Activated effector memory CD4-positive, alpha-beta T cell treated with anti-CD3 and anti-CD28 coated beads, Interleukin-2, amount 50 U/mL, for 16 hours (primary cell): ENCODE results near the gene VCL.
"Not testable (repeated sequence)": the region's sequence is repeated elsewhere in the genome, so short reads cannot be mapped to it uniquely, and the experiment has no call there.

Experiments
- DNase-seq: peaks from one replicate; pipeline ENCODE4 v3.0.0-alpha.2; 2020

Gene VCL

GRCh38 chr10:73973427-73973826 lies 24.5 kb upstream of the VCL start:
- no peak for DNase-seq

- DNase-seq, result no peak
These were observed 23.5 kb upstream of the VCL start for GRCh38 chr10:73974309-73974946.

- DNase-seq, result no peak
These were observed 22.5 kb upstream of the VCL start for GRCh38 chr10:73975388-73975787.

- no peak for DNase-seq
These were observed 18.6 kb upstream of the VCL start for GRCh38 chr10:73979141-73979808.

GRCh38 chr10:73979809-73980433 lies 18.0 kb upstream of the VCL start:
- no peak for DNase-seq

- DNase-seq, result no peak
These were observed 16.1 kb upstream of the VCL start for GRCh38 chr10:73981812-73982211.

GRCh38 chr10:73983096-73984047 lies 14.5 kb upstream of the VCL start:
- no peak for DNase-seq

GRCh38 chr10:73989594-73990150 lies 8.2 kb upstream of the VCL start:
- DNase-seq, result no peak

- no peak for DNase-seq
These were observed 6.6 kb upstream of the VCL start for GRCh38 chr10:73991203-73991883.

GRCh38 chr10:73991884-73992245 lies 6.1 kb upstream of the VCL start:
- DNase-seq, result peak; percentile 86

- no peak for DNase-seq
These were observed 4.8 kb upstream of the VCL start for GRCh38 chr10:73992899-73993788.

- DNase-seq, result no peak
These were observed 2.9 kb upstream of the VCL start for GRCh38 chr10:73995035-73995358.

- DNase-seq, result no peak
These were observed 492 bp upstream of the VCL start for GRCh38 chr10:73997461-73997786.

- peak; percentile 65 for DNase-seq
These were observed 660 bp downstream of the VCL start for GRCh38 chr10:73998623-73998928.

GRCh38 chr10:73998929-73999691 lies 1.2 kb downstream of the VCL start:
- peak; percentile 65 for DNase-seq

GRCh38 chr10:73999703-74000102 lies 1.8 kb downstream of the VCL start:
- DNase-seq, result no peak

GRCh38 chr10:74000244-74000643 lies 2.3 kb downstream of the VCL start:
- DNase-seq, result not testable (repeated sequence)

- no peak for DNase-seq
These were observed 3.2 kb downstream of the VCL start for GRCh38 chr10:74000892-74001669.

- DNase-seq, result no peak
These were observed 8.4 kb downstream of the VCL start for GRCh38 chr10:74006269-74006668.

GRCh38 chr10:74008212-74008731 lies 10.4 kb downstream of the VCL start:
- no peak for DNase-seq
